HG03520 (cell line): Measurements from ENCODE around the gene DIP2C.
"Not testable (repeated sequence)": the region's sequence is repeated elsewhere in the genome, so short reads cannot be mapped to it uniquely, and the experiment has no call there.

Source experiments
- ATAC-seq: cut with Tn5 transposase; IDR thresholded peaks from one replicate; pipeline ENCODE4 v1.9.1; 2021; ENCODE audit warnings: mild to moderate bottlenecking, moderate library complexity; ENCODE audit not compliant: unreplicated experiment

DIP2C gene

GRCh38 chr10:615583-616152 lies 73.8 kb downstream of the DIP2C start:
- no peak for ATAC-seq

GRCh38 chr10:614790-615582 lies 74.5 kb downstream of the DIP2C start:
- no peak for ATAC-seq

- no peak for ATAC-seq
These were observed 75.2 kb downstream of the DIP2C start for GRCh38 chr10:614139-614711.

- no peak for ATAC-seq
These were observed 76.0 kb downstream of the DIP2C start for GRCh38 chr10:613271-614138.

GRCh38 chr10:612696-613095 lies 76.8 kb downstream of the DIP2C start:
- no peak for ATAC-seq

GRCh38 chr10:610642-611305 lies 78.7 kb downstream of the DIP2C start:
- not testable (repeated sequence) for ATAC-seq

GRCh38 chr10:609868-610545 lies 79.5 kb downstream of the DIP2C start:
- ATAC-seq = no peak

- ATAC-seq = no peak
These were observed 80.2 kb downstream of the DIP2C start for GRCh38 chr10:609262-609658.

- no peak for ATAC-seq
These were observed 80.9 kb downstream of the DIP2C start for GRCh38 chr10:608331-609261.

GRCh38 chr10:607545-608185 lies 81.8 kb downstream of the DIP2C start:
- ATAC-seq = no peak

GRCh38 chr10:606762-607544 lies 82.5 kb downstream of the DIP2C start:
- ATAC-seq = no peak

- no peak for ATAC-seq
These were observed 83.7 kb downstream of the DIP2C start for GRCh38 chr10:605632-606325.

GRCh38 chr10:604716-605631 lies 84.5 kb downstream of the DIP2C start:
- no peak for ATAC-seq

GRCh38 chr10:603745-604144 lies 85.7 kb downstream of the DIP2C start:
- ATAC-seq = no peak

GRCh38 chr10:602391-603005 lies 87.0 kb downstream of the DIP2C start:
- no peak for ATAC-seq

GRCh38 chr10:601660-601963 lies 87.9 kb downstream of the DIP2C start:
- ATAC-seq = no peak
